ENCODE results near the gene RAET1G.
"Not testable (repeated sequence)": the region's sequence is repeated elsewhere in the genome, so short reads cannot be mapped to it uniquely, and the experiment has no call there.

RAET1G gene

GRCh38 chr6:149922642-149923326, at the start of gene RAET1G:
TSS of gene RAET1G (minus strand) at chr6:149923121. CDS start at chr6:149923010, 111 bp downstream.
- DNase-seq: peak; percentile 82 to 92

GRCh38 chr6:149969635-149970034, 46.7 kb upstream of the RAET1G start:
- DNase-seq: no peak

- not testable (repeated sequence) for DNase-seq
Observed at GRCh38 chr6:149968909-149969308, 46.0 kb upstream of the RAET1G start.

GRCh38 chr6:149967999-149968398, 45.1 kb upstream of the RAET1G start:
- DNase-seq: not testable (repeated sequence)

GRCh38 chr6:149967591-149967990, 44.7 kb upstream of the RAET1G start:
- no peak for DNase-seq

- DNase-seq: not testable (repeated sequence)
Observed at GRCh38 chr6:149966319-149966718, 43.4 kb upstream of the RAET1G start.

- DNase-seq: peak in 1 of 2 experiments; percentile 30
Observed at GRCh38 chr6:149965194-149966020, 42.5 kb upstream of the RAET1G start.

- DNase-seq: peak in 1 of 2 experiments; percentile 52
Observed at GRCh38 chr6:149964308-149965193, 41.6 kb upstream of the RAET1G start.

GRCh38 chr6:149963462-149964307, 40.8 kb upstream of the RAET1G start, which contains the start of gene ULBP1:
TSS of gene ULBP1 (plus strand) at chr6:149963943. CDS start at chr6:149964050, 107 bp downstream.
- DNase-seq: peak; percentile 82 to 93

- peak; percentile 65 to 71 for DNase-seq
Observed at GRCh38 chr6:149963212-149963461, 40.2 kb upstream of the RAET1G start.

- no peak for DNase-seq
Observed at GRCh38 chr6:149962461-149963211, 39.7 kb upstream of the RAET1G start.

- DNase-seq: peak in 1 of 2 experiments; percentile 40
Observed at GRCh38 chr6:149961728-149962425, 39.0 kb upstream of the RAET1G start.

GRCh38 chr6:149960488-149960887, 37.6 kb upstream of the RAET1G start:
- DNase-seq: no peak

- DNase-seq: not testable (repeated sequence)
Observed at GRCh38 chr6:149959806-149960205, 36.9 kb upstream of the RAET1G start.

- not testable (repeated sequence) for DNase-seq
Observed at GRCh38 chr6:149958124-149958523, 35.2 kb upstream of the RAET1G start.

GRCh38 chr6:149955654-149956317, 32.9 kb upstream of the RAET1G start:
- not testable (repeated sequence) for DNase-seq

GRCh38 chr6:149954984-149955653, 32.2 kb upstream of the RAET1G start:
- not testable (repeated sequence) for DNase-seq

GRCh38 chr6:149954328-149954983, 31.5 kb upstream of the RAET1G start:
- DNase-seq: not testable (repeated sequence)

- not testable (repeated sequence) for DNase-seq
Observed at GRCh38 chr6:149953934-149954327, 31.0 kb upstream of the RAET1G start.
